ENCODE measurements around the gene PCK2. TPM values are rescaled to one million over a fixed set of nuclear protein-coding genes. Genes with fewer than 3 reads are reported as not detected.

PCK2 gene
- polyA plus RNA-seq, 12 donors = 2.2 to 17.9 (median 3.5) TPM; not detected in 1

DNA sequence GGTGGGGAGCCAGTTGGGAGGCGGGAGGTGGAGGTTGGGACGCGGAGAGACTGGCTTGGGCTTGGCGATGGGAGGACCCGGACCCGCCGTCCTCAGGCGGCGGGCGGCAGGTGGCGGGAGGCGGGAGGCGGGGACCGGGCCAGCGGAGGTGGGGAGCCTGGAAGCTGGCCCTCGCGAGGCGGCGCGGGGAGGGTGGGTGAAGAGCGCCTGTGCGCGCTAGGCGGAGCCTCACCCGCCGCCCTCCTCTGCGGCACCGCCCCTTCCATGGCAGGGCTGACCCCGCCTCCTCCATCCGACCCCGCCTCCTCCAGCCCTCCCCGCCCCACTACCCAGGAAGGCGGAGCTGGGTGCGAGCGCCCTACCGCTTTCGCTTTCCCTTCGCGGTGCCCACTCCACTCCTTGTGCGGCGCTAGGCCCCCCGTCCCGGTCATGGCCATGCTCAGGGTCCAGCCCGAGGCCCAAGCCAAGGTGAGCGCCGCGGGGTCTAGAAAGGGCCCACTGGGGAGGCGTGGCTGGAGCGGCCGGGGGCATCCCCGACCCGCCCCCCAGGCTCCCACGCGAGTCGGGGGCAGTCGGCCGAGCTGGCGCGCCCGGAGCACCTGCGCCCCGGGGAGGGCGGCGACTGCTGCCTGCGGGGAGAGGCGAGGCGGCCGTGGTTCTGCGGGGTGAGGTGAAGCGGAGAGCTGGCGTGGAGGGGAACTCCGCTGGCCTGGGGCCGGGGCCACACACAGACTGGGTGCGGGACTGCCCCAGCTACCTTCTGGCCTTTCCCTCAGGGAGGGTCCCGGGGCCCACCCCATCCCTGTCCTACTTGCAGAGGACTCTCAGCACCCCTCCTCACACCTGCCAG is 41.9 kb downstream of the PCK2 start, which contains the start of gene PSME1:
PSME1 (plus strand) TSS at position 361 of the 850 bp plus-strand sequence; CDS start at position 430, 69 bp downstream.
- peak; percentile 90 for DNase-seq

DNA sequence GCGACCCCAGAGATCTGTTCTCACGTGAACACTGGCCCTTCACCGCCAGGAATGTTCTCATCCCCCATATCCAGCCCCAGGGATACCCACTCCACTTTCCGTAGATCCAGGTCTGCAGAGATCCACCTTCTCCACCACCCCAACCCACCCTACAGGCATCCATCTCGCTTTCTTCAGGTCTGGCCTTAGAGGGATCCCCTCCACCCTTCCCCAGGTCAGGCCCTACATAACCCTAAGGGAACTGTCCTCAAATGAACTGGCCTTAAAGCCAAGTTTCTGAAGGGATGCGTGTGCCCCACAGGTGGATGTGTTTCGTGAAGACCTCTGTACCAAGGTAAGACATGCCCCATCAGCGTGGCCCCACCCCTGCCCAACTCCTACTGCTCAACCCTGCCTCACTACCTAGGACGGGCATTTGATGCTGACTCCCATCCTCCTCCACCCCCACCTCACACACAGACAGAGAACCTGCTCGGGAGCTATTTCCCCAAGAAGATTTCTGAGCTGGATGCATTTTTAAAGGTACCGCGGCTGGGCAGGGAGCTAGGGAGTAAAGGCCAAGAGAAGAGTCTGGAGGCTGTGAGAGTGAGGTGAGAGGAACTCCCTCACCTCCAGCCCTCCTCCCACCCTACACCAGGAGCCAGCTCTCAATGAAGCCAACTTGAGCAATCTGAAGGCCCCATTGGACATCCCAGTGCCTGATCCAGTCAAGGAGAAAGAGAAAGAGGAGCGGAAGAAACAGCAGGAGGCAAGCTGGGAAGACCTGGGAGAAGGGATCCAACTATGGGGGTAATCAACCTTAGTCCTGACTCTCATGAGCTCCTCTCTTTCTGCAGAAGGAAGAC is 42.8 kb downstream of the PCK2 start:
- DNase-seq = no peak

DNA sequence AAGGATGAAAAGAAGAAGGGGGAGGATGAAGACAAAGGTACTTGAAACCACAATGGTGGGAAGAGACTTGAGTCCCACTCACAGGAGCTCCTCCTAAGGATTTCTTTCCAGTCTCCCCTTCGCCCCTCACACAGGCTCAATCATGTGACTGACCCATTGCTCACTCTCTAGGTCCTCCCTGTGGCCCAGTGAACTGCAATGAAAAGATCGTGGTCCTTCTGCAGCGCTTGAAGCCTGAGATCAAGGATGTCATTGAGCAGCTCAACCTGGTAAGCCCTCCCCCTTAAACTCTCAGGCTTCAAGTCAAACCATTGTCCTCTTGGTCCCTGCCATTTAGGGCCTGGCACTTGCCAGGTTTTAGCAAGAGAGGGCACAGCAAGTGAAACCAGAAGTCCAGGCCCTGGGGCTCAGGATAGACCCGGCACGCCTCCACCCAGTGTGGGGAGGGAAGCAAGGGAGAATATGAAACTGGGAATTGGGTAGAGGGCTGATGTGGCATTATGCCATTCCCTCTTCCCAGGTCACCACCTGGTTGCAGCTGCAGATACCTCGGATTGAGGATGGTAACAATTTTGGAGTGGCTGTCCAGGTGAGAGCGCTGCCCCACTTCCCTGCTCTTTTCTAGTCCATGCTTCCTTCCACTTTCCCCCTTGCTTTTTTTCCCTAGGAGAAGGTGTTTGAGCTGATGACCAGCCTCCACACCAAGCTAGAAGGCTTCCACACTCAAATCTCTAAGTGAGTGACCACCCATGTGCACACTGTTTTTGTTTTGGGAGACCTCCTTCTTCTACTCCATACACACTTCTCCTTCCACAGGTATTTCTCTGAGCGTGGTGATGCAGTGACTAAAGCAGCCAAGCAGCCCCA is 43.7 kb downstream of the PCK2 start:
- DNase-seq = no peak

DNA sequence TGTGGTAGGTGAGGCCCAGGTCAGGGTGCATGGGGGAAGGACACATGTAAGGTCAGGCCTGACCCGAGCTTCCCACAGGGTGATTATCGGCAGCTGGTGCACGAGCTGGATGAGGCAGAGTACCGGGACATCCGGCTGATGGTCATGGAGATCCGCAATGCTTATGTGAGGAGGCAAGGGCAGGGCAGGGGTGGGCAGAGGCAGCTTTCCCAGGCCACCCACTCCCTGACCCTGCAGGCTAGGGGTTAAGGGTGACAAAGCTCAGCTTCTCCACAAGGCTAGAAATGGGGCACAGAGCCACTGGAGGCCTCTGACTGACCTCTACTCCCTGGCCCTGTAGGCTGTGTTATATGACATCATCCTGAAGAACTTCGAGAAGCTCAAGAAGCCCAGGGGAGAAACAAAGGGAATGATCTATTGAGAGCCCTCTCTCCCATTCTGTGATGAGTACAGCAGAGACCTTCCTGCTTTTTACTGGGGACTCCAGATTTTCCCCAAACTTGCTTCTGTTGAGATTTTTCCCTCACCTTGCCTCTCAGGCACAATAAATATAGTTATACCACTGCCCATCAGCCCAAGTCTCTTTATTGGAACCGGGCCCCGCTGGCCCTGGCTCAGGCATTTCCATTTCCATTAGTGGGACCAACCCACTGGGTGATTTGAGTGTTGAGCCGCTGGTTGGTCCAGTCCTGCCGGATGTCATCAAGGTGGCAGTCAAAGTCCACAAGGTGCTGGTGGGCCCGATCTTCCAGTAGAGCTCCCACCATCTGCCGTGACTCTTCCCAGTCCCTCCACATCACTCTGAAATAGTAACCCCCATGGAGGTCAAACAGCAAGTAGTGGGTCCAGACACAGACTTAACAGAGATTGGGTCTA is 44.5 kb downstream of the PCK2 start:
- no peak for DNase-seq

DNA sequence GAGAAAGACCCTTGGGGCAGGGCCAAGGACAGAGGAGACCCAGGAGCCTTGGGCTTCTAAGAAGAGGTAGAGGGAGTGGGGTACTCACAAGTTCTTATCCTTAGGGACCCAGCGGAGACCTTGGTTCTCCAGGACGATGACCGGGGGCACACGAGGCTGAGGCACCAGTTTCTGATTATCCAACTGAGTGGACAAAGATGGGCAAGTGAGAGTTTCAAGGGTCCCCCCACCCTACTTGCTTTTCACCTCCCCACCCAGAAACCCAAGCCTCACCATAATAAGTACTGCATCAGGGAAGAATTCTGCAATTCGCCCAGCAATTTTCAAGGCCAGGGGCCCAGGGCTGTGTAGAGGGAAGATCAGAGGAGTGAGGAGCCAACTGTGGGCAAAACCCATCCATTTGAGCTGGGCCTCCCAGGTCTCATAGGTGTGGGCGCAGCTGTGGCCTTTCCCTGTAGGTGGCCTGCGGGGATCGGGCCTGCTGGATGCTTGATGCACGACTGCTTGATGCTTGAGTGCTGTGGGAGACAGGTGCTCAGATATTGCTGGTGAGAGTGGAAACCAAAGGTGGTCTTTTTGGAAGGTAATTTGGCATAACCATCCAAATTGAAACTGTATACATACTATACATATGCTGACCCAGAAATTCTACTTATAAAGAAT is 45.3 kb downstream of the PCK2 start:
- DNase-seq = no peak

DNA sequence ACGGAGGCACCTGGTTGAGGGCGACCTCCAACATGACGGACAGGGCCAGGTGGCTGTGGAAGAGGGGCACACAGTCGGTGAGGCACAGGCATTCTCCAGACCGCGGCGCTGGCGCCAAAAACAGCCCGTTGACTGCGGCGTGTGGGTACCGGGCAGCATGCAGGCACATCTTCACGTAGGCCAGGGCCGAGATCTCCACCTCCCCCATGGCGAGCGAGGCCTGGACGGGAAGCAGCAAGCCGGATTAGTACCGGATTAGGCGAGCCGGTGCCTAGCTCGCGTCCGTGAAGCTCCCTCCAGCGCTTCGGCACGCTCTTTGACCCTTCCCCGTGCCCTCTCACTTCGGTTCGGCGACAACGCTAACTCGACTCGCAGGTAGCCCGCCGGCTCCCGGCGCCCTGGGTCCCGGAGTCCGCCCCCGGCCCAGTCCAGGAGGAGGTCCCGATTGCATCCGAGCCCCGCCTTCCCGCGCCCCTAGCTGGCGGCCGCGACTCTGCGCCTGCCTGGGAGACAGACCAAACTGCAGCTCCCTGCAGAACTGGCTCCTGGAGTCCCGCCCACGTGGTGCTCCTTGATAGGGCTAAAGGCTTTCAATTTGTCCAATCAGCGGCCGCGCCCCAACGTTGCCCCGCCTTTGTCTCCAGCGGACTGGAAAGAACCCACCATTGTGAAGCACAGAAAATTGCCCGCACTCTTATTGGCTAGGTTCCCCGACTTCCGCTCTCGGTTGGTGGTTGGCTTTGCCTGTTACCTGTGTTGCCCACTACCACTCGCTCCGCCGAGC is 47.2 kb downstream of the PCK2 start, which contains the start of gene EMC9:
EMC9 (minus strand) TSS at position 495 of the 784 bp plus-strand sequence; CDS start at position 208, 287 bp downstream.
- DNase-seq = peak; percentile 99

DNA sequence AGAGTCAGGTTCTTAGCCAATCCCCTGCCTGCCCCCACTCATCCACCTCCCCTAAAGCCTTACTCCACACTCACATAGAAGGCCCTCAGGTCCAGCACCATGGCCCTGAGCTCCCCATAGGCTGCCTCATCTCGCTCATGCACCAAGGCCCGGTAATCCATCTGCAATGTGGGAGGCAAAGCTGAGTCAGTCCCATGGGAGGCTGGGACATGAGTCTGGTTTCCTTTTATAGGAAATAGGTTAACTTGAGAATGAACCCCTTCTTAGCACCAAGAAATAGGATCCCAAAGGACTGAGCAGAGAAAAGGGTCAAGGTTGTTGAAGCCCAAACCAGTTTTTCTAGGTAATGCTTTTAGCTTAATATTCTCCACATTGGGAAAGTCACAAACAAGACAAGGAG is 49.4 kb downstream of the PCK2 start:
- DNase-seq = no peak

DNA sequence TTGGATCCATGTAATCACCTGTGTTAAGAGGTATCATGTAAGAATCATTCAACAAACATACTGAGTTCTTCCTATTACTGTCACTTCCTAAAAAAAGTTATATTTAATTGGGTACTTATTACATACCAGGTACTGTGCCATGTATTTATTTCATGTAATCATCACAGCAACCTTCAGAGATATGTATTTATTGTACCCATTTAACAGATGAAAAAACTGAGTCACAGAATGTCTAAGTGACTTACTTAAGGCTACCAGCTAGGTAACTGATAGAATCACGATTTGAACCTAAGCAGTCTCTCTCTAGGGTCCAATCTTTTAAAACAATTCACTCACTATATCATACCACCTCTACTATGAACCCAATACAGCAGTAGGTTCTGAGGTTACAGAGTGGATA is 50.3 kb downstream of the PCK2 start:
- DNase-seq = no peak

DNA sequence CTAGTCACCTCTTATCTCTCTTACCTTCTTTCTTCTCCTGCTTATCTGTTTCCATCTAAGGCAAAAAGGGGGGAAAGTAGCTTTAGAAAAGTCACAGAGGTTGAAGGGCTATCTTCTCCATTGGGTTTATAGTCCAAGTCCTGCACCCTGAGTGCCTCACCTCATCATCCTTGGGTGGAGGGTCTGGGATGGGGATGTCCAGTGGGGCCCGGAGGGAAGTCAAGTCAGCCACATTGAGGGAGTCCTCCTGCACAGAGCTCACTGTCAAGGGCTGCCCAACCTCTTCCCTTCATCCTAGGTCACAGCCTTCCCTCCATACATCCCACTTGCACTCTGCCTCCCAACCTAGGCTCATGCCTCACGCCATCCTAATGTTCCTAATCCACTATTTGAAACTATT is 51.1 kb downstream of the PCK2 start:
- DNase-seq = no peak

DNA sequence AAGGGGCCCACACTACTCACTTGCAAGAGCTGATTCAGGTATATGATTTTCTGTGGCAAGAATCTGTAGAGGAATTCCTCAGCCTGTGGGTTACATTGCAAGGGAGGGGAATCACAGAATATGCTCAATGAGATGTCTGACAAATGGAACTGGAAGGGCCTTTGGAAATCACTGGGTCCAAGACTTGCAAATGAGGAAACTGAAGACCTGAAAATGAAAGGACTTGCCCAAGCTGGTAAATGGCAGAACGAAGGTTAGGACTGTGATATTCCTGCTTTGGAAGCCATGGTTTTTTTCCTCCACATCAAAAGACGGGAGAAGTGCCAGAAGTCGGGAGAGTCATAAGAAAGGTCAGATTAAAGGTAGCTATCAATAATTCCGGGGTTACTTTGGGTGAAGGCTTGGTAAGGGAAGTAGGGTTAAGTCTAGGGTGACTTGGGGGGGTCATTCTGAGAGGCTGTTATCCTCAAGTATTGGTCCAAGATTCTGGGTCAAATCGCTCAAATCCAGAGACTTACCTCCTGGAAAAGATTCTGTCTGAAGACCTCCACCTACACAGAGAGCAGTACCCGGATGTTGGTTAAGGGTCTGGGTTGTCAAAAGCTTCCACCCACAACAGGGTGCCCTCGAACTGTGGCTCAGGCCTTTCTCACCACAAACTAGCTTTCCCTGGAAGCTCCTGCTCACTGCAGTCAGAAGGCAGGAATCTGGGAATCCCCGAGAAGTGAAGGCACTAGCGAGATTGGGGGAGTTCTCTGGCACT is 51.8 kb downstream of the PCK2 start:
- DNase-seq = no peak

DNA sequence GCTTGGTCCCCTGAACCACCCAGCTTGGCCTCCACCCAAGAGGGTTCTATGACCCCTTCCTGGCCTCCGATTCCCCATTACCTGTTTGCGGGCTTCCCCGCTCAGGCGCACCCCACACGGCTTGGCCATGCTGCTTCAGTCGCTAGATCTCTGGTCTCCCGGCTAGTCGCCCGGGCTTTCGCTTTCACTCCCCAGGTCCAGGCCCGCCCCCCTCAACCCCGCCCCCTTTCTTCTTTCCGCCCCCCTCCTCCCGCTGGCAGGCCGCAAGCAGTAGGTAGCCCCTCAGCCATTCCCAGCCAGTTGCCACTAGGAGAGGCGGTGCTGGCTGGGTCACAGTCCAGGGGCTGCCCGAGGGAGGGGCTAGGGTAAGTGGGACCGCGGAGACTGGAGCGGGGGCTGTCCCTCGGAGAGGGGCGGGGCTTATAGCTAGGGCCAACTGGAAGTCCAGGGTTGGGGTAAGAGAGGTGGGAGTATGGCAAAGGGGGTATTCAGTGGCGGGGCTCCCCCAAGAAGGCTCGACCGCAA is 52.4 kb downstream of the PCK2 start, which contains the start of gene PSME2:
PSME2 (minus strand) TSS at position 158 of the 525 bp plus-strand sequence; CDS start at position 129, 29 bp downstream.
- DNase-seq = peak; percentile 92

DNA sequence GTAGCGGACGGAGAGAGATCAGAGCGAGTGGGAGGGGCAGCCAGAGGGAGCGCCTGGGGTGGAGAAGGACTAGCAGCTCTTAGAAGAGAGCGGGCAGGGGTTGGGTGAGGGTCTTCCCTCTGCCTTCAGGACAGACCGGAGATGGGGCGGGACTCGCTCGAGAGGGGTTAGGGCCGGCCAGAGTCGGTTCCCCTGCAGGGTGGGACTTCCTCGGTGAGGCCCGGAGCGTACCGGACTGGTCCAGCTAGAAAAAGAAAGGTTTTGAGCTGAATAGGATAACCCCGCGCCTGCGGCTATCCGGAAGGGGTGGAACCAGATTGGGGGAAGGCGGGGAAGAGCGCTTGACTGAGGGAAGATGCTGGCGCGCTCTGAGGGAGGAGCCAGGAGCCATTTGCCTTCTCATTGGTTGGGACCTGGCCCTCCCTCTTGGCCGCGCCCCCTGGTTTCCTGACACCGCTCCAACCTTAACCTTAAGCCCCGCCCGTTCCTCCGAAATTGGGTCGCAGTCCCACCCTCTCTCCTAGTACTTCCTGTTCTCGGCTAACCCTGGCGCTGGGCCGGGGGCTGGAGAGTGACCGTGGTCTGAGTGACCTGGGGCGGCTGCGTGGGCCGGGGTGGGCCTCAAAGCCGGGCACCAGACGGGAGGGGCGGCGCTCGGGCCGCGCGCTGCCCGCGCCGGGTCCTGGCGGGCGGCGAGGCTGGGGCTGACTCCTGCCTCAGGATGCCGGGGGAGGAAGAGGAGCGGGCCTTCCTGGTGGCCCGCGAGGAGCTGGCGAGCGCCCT is 53.1 kb downstream of the PCK2 start, which contains the start of gene RNF31:
RNF31 (plus strand) TSS at position 521 of the 783 bp plus-strand sequence; CDS start at position 722, 201 bp downstream.
- DNase-seq = peak; percentile 99

DNA sequence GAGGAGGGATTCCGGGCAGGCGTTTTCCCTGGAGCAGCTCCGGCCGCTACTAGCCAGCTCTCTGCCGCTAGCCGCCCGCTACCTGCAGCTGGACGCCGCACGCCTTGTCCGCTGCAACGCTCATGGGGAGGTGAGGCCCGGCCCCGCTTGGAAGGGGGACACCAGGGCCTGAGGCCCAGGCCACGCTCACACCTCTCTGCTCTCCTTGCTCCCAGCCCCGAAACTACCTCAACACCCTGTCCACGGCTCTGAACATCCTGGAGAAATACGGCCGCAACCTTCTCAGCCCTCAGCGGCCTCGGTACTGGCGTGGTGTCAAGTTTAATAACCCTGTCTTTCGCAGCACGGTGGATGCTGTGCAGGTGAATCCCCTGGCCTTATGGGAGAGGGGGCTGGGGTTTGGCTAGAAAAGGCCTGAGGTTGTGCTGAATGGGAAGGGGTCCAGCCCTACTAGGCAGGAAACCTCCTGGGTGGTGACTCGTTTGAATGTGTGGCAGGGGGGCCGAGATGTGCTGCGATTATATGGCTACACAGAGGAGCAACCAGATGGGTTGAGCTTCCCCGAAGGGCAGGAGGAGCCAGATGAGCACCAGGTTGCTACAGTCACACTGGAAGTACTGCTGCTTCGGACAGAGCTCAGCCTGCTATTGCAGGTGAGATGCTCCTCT is 53.8 kb downstream of the PCK2 start:
- no peak for DNase-seq

DNA sequence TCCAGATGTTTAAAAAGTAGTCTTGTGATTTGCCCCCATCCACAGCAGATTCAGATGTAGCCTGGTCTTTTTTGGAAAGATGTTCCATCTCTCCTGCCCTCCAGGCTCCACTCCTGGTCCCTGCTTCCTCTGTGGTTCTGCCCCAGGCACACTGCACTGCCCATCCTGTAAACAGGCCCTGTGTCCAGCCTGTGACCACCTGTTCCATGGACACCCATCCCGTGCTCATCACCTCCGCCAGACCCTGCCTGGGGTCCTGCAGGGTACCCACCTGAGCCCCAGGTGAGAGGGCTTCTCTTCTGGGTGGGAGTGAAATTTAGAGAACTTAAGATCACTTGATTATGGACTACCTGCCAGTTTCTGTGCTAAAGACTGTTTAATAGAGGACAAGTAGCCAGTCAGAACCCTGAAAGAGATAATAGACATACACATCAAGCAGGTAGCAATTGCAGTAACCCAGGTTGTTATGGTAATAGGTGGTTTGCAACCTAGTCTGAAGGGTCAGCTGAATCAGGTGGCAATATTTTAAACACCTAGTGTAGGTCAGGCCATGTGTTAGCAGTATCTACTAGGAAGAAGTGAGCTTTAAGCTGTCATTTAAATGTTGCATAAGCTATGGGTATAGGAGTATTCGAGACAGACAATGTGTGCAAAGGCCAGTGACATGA is 55.3 kb downstream of the PCK2 start:
- DNase-seq = no peak

DNA sequence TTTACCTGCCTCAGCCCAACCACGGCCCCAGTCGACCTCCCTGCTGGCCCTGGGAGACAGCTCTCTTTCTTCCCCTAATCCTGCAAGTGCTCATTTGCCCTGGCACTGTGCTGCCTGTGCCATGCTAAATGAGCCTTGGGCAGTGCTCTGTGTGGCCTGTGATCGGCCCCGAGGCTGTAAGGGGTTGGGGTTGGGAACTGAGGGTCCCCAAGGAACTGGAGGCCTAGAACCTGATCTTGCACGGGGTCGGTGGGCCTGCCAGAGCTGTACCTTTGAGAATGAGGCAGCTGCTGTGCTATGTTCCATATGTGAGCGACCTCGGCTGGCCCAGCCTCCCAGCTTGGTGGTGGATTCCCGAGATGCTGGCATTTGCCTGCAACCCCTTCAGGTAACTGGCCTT is 56.0 kb downstream of the PCK2 start:
- DNase-seq = no peak

DNA sequence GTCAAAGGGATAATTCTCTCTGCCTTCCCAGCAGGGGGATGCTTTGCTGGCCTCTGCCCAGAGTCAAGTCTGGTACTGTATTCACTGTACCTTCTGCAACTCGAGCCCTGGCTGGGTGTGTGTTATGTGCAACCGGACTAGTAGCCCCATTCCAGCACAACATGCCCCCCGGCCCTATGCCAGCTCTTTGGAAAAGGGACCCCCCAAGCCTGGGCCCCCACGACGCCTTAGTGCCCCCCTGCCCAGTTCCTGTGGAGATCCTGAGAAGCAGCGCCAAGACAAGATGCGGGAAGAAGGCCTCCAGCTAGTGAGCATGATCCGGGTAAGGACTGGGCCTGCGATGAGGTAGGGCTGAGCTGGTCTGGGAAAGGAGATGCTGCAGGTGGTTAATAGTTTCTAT is 56.5 kb downstream of the PCK2 start:
- DNase-seq = no peak
